ENCODE data around the gene CAAP1.
A peak's percentile ranks its signal among the peaks of the same experiment; 100 is the strongest.
"Not testable (repeated sequence)": the region's sequence is repeated elsewhere in the genome, so short reads cannot be mapped to it uniquely, and the experiment has no call there.

Gene CAAP1

GRCh38 chr9:26833792-26834191 is 58.8 kb downstream of the CAAP1 start:
- peak; percentile 23 for DNase-seq (ENCODE audit: low read depth)

GRCh38 chr9:26828391-26828955 is 64.1 kb downstream of the CAAP1 start:
- DNase-seq (ENCODE audit: low read depth) = not testable (repeated sequence)

GRCh38 chr9:26814799-26815198 is 77.8 kb downstream of the CAAP1 start:
- DNase-seq (ENCODE audit: low read depth) = no peak

- no peak for DNase-seq (ENCODE audit: low read depth)
Measured at GRCh38 chr9:26813247-26813646, 79.4 kb downstream of the CAAP1 start.

- no peak for DNase-seq (ENCODE audit: low read depth)
Measured at GRCh38 chr9:26812217-26812616, 80.4 kb downstream of the CAAP1 start.

GRCh38 chr9:26811106-26811505 is 81.5 kb downstream of the CAAP1 start:
- no peak for DNase-seq (ENCODE audit: low read depth)

- DNase-seq (ENCODE audit: low read depth) = peak; percentile 64
Measured at GRCh38 chr9:26809795-26810194, 82.8 kb downstream of the CAAP1 start.

GRCh38 chr9:26807161-26807560 is 85.4 kb downstream of the CAAP1 start:
- no peak for DNase-seq (ENCODE audit: low read depth)

GRCh38 chr9:26802921-26803320 is 89.7 kb downstream of the CAAP1 start:
- DNase-seq (ENCODE audit: low read depth) = no peak

- no peak for DNase-seq (ENCODE audit: low read depth)
Measured at GRCh38 chr9:26801772-26802171, 90.8 kb downstream of the CAAP1 start.

- DNase-seq (ENCODE audit: low read depth) = no peak
Measured at GRCh38 chr9:26800322-26800721, 92.3 kb downstream of the CAAP1 start.

GRCh38 chr9:26791274-26791673 is 101.3 kb downstream of the CAAP1 start:
- no peak for DNase-seq (ENCODE audit: low read depth)

Measured in EH (cell line).